ENCODE results near the gene PDILT. TPM values are rescaled to one million over a fixed set of nuclear protein-coding genes. Genes with fewer than 3 reads are reported as not detected.

The PDILT gene
- total and polyA plus RNA-seq, 2 donors (not counting 3 experiments of a cell fraction or from before 2014, with no cell fraction given) = not detected

DNA sequence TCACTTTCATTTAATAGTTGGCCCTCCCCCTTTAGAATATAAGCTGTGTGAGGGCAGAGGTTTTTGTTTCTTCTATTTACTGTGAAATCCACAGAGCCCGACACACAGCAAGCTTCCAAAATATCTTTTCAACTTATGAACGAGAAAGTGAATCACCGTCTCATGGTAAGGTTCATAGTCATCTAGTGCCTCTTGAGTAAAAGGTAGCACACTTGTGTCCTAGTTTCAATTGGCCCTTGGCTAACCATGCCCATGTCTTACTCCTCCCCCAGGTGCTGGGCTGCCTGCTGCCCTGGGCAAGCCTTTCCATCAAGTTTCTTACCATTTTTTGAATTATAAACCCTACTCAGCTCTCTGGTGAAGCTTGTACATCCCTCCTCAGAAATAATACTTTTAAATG lies 64.8 kb downstream of the PDILT start:
- BruUV-seq (replicated peaks) = no TSS peak
- H3K4me2 ChIP-seq (ENCODE audit: insufficient read depth, low read length) = no peak overlapping the region
- no peak for TF ChIP-seq GATA2 (IDR thresholded peaks at IDR 0.05; ENCODE audit: insufficient read depth, insufficient read length, low read depth, low read length)
- no peak for TF ChIP-seq POLR2AphosphoS5 (IDR thresholded peaks at IDR 0.05; ENCODE audit: insufficient read depth, low read depth, low read length)
- no peak for TF ChIP-seq EZH2 (IDR thresholded peaks at IDR 0.05; ENCODE audit: borderline replicate concordance, low read depth, low read length, severe bottlenecking)
- no peak for TF ChIP-seq POLR2A (IDR thresholded peaks at IDR 0.05; ENCODE audit: low read depth, low read length)
- TF ChIP-seq MYC (IDR thresholded peaks at IDR 0.05; ENCODE audit: low read depth, low read length) = no peak
- no peak for TF ChIP-seq JUN (IDR thresholded peaks at IDR 0.05; ENCODE audit: borderline replicate concordance, insufficient read depth, insufficient read length, low read depth)
- TF ChIP-seq FOS (IDR thresholded peaks at IDR 0.05; ENCODE audit: borderline replicate concordance, insufficient read depth, low read length) = no peak
- TF ChIP-seq, protein P1, sequence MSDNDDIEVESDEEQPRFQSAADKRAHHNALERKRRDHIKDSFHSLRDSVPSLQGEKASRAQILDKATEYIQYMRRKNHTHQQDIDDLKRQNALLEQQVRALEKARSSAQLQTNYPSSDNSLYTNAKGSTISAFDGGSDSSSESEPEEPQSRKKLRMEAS (IDR thresholded peaks at IDR 0.05; ENCODE audit: insufficient read depth, insufficient read length) = no peak
- TF ChIP-seq, protein P2, sequence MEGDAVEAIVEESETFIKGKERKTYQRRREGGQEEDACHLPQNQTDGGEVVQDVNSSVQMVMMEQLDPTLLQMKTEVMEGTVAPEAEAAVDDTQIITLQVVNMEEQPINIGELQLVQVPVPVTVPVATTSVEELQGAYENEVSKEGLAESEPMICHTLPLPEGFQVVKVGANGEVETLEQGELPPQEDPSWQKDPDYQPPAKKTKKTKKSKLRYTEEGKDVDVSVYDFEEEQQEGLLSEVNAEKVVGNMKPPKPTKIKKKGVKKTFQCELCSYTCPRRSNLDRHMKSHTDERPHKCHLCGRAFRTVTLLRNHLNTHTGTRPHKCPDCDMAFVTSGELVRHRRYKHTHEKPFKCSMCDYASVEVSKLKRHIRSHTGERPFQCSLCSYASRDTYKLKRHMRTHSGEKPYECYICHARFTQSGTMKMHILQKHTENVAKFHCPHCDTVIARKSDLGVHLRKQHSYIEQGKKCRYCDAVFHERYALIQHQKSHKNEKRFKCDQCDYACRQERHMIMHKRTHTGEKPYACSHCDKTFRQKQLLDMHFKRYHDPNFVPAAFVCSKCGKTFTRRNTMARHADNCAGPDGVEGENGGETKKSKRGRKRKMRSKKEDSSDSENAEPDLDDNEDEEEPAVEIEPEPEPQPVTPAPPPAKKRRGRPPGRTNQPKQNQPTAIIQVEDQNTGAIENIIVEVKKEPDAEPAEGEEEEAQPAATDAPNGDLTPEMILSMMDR (IDR thresholded peaks at IDR 0.05; ENCODE audit: extremely low read depth in 1 of 2, insufficient read depth in 1 of 2, low read depth in 1 of 2, low read length in 2 of 2) = no peak
- H3K4me1 ChIP-seq (ENCODE audit: control insufficient read depth, extremely low read depth, insufficient read depth, low read length) = no peaks in the 10 kb centered on the region
- no peaks in the 10 kb centered on the region for H3K27me3 ChIP-seq (ENCODE audit: control insufficient read depth in 2 of 2, insufficient read depth in 2 of 2, low read length in 2 of 2)
- H3K27ac ChIP-seq (ENCODE audit: insufficient read depth, low read depth, low read length) = no peak overlapping the region
- ChIA-PET CTCF (interaction anchor here (0.6 kb wide), 1 partner anchor 246 kb away, joined by 5 read pairs; no protein-coding TSS in a partner anchor), POLR2A (no interaction called here)
- dilution Hi-C loops (cut with MboI; ENCODE audit: extremely low pct_ligation_motif_present, low sequenced_read_pairs) = no loop called here
- H4K20me1 ChIP-seq (replicated peaks; ENCODE audit: control insufficient read depth, extremely low read depth, insufficient read depth, low read length) = no peaks in the 10 kb centered on the region
- intact Hi-C loops (cut with micrococcal nuclease) = no loop called here
- H3K9me1 ChIP-seq (replicated peaks; ENCODE audit: control insufficient read depth, extremely low read depth, insufficient read depth, low read length) = no peaks in the 10 kb centered on the region
- H3K4me3 ChIP-seq (replicated peaks in 1 of 3; ENCODE audit: insufficient read depth in 1 of 3, low read depth in 1 of 3, low read length in 3 of 3) = no peak overlapping the region
- no peak for FAIRE-seq
- H3K36me3 ChIP-seq (ENCODE audit: control insufficient read depth in 2 of 2, extremely low read depth in 1 of 2, insufficient read depth in 2 of 2, low read length in 2 of 2) = no peaks in the 10 kb centered on the region
- H3K79me2 ChIP-seq (ENCODE audit: control insufficient read depth, insufficient read depth, low read length) = no peaks in the 10 kb centered on the region
- H3K9me3 ChIP-seq (replicated peaks; ENCODE audit: control insufficient read depth, insufficient read depth, low read length) = no peaks in the 10 kb centered on the region
- H2AFZ ChIP-seq (ENCODE audit: low read depth, low read length) = no peak overlapping the region
- no peak for DNase-seq (ENCODE audit: low read depth, low spot score)
- H3K9ac ChIP-seq (replicated peaks; ENCODE audit: extremely low read depth, insufficient read depth, low read length) = no peak overlapping the region

All from endothelial cell of umbilical vein (primary cell).